Measurements from ENCODE around the gene NR2F2. TPM values are rescaled to one million over a fixed set of nuclear protein-coding genes. Genes with fewer than 3 reads are reported as not detected.

Gene NR2F2
- total RNA-seq, 1 experiment from 2014 or later: 72.1 TPM

DNA sequence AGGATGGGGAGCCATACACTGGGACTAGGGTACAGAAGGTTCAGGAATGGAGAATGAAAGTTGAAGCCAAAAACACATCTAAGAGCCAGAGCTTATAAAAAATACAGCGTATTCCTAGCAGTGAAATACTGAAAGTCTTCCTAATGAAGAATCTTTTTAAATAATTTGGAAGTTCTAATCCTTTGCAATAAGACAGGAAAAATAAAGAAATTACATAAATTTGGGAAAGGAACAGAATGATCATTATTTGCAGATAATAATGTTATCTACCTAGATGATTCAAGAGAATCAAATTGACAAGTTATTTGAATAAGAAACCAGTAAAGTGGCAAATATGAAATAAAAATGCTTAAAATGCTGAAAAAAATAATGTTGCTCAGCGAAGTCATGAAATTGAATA is 32.3 kb upstream of the NR2F2 start:
- BruUV-seq (replicated peaks): no TSS peak
- Histone ChIP-seq H3K4me3 (no peak overlapping the region), H3K9me3 (ENCODE audit: insufficient read depth, low read depth) (peaks cover 12% of the 10 kb centered on the region; the same call in 1 of the 2 replicates), H3K27ac (no peak overlapping the region), H3K9me2 (ENCODE audit: insufficient read depth) (no peaks in the 10 kb centered on the region), H3K79me2 (ENCODE audit: low read depth) (no peaks in the 10 kb centered on the region), H3K27me3 (ENCODE audit: insufficient read depth, low read depth) (no peaks in the 10 kb centered on the region), H3K36me3 (ENCODE audit: low read depth) (no peaks in the 10 kb centered on the region), H3K4me1 (replicated peaks; ENCODE audit: insufficient read depth) (no peaks in the 10 kb centered on the region), H2AFZ (no peak overlapping the region), H3K4me2 (no peak overlapping the region), H3F3A (ENCODE audit: insufficient read depth, low read depth) (no peaks in the 10 kb centered on the region), H4K20me1 (ENCODE audit: insufficient read depth) (no peaks in the 10 kb centered on the region)
- TF ChIP-seq EZH2 (IDR thresholded peaks at IDR 0.05; ENCODE audit: low read depth) (no peak), CTCF (conservative IDR thresholded peaks at IDR 0.05) (no peak)
- intact Hi-C loops (cut with micrococcal nuclease; ENCODE audit: unreplicated experiment): no loop called here
- POLR2A ChIA-PET (ENCODE audit: unreplicated experiment): no interaction called here
- CTCF ChIA-PET: no interaction called here
- no peak for DNase-seq

GRCh38 chr15:96300836-96301235 is 29.7 kb upstream of the NR2F2 start:
- Histone ChIP-seq H3K27ac (no peak overlapping the region), H4K20me1 (ENCODE audit: insufficient read depth) (no peaks in the 10 kb centered on the region)
- CTCF ChIA-PET: no interaction called here

GRCh38 chr15:96303503-96304056 is 26.9 kb upstream of the NR2F2 start:
- Histone ChIP-seq H2AFZ (no peak overlapping the region), H3K36me3 (ENCODE audit: low read depth) (no peaks in the 10 kb centered on the region), H3K4me2 (no peak overlapping the region), H3K9me2 (ENCODE audit: insufficient read depth) (no peaks in the 10 kb centered on the region), H3K9me3 (ENCODE audit: insufficient read depth, low read depth) (peaks cover 3% of the 10 kb centered on the region; the same call in 1 of the 2 replicates), H3K27me3 (ENCODE audit: insufficient read depth, low read depth) (no peaks in the 10 kb centered on the region), H3F3A (ENCODE audit: insufficient read depth, low read depth) (no peaks in the 10 kb centered on the region), H3K27ac (no peak overlapping the region), H3K4me3 (no peak overlapping the region), H3K4me1 (replicated peaks; ENCODE audit: insufficient read depth) (no peaks in the 10 kb centered on the region), H4K20me1 (ENCODE audit: insufficient read depth) (no peaks in the 10 kb centered on the region), H3K79me2 (ENCODE audit: low read depth) (no peaks in the 10 kb centered on the region)
- intact Hi-C loops (cut with micrococcal nuclease; ENCODE audit: unreplicated experiment): no loop called here
- TF ChIP-seq EZH2 (IDR thresholded peaks at IDR 0.05; ENCODE audit: low read depth) (no peak), CTCF (conservative IDR thresholded peaks at IDR 0.05) (no peak)
- no TSS peak for BruUV-seq (replicated peaks)
- no peak for DNase-seq
- CTCF ChIA-PET: no interaction called here
- POLR2A ChIA-PET (ENCODE audit: unreplicated experiment): interaction anchor here (0.7 kb wide), 1 partner anchor 682 kb away, joined by 7 read pairs; no protein-coding TSS in a partner anchor

More at GRCh38 chr15:96300836-96301235, 29.7 kb upstream of the NR2F2 start:
- no TSS peak for BruUV-seq (replicated peaks)
- Histone ChIP-seq H3K4me2 (no peak overlapping the region), H2AFZ (no peak overlapping the region), H3K79me2 (ENCODE audit: low read depth) (no peaks in the 10 kb centered on the region), H3K9me2 (ENCODE audit: insufficient read depth) (no peaks in the 10 kb centered on the region), H3K27me3 (ENCODE audit: insufficient read depth, low read depth) (no peaks in the 10 kb centered on the region), H3F3A (ENCODE audit: insufficient read depth, low read depth) (no peaks in the 10 kb centered on the region), H3K36me3 (ENCODE audit: low read depth) (no peaks in the 10 kb centered on the region), H3K4me3 (no peak overlapping the region), H3K4me1 (replicated peaks; ENCODE audit: insufficient read depth) (no peaks in the 10 kb centered on the region), H3K9me3 (ENCODE audit: insufficient read depth, low read depth) (peaks cover 12% of the 10 kb centered on the region; the same call in 1 of the 2 replicates)
- intact Hi-C loops (cut with micrococcal nuclease; ENCODE audit: unreplicated experiment): no loop called here
- DNase-seq: no peak
- TF ChIP-seq CTCF (conservative IDR thresholded peaks at IDR 0.05) (no peak), EZH2 (IDR thresholded peaks at IDR 0.05; ENCODE audit: low read depth) (no peak)
- POLR2A ChIA-PET (ENCODE audit: unreplicated experiment): no interaction called here
